Measurements from ENCODE around the gene PTPRU.

Gene PTPRU

DNA sequence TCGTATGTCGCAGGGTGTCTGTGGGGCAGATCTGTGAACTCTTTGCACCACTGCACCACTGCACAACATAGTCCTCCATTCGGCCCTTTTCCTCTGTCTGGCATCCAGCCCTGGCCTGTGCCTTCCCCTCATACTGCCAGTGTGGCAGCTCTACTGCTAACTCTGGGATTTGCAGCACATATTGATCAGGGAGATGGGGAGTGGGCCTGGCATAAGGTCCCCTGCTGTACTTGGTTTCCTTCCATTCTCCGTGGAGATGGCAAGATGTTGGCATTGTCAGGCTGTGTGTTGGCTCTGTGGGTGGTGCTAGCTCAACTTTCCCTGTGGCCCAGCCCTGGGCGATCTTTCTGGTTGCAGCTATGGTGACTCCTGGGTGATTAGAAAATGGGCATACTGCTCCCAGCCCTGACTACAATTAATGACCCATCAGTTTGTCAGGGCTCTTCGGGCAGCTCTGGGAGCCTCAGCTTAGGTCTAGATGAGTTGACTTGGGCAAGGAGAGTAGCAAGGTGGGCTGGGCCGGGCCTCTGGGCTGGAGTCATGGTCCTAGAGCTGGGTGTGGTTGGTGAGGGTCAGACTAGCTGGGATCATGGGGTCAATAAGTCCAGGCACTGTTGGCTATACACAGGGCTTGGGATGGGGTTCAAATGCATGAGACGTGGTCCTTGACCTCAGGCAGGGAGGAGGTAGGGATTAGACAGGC lies 11.4 kb downstream of the PTPRU start:
- DNase-seq: no peak

DNA sequence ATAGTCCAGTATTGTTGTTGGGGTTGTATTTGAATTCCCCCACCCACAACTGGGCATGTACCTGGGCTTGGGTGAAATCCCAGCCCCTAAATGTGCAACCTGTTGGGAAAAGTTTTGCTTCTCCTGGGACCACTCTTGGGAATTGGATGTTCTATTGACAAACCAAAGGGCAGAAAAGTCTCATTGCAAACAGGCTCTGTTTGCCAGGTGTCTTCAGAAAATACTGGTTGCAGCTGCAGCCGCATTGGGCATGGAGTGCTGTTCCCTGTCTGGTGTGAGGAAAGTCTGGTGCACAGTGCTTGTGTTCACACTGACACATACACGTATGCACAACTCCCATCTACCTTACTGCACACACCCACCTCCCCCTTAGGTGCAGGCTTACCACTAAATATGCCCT lies 12.1 kb downstream of the PTPRU start:
- DNase-seq: no peak

DNA sequence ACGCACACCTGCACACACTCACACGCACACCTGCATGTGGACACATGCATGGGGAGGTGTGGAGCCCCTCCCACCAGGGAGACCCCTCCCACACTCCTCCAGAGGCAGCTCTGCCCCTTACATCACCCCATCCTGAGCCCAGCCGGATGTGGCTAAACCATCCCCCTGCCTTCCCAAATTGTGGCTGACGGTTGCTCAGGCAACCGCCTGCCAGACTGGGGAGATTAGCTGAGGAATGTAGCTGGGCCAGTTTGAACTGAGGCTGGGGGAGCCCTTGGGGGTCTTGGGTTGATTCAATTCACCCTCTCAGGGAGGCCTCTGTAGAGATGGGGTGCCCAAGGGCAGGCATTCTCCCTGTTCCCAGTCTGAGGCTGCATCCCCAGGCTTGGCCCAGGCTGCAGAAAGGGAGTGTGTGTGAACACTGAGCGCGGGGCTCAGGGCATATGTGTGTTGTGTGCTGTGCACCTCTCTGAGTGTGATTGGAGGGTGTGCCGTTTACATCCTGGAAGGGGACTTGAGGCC lies 12.9 kb downstream of the PTPRU start:
- no peak for DNase-seq

DNA sequence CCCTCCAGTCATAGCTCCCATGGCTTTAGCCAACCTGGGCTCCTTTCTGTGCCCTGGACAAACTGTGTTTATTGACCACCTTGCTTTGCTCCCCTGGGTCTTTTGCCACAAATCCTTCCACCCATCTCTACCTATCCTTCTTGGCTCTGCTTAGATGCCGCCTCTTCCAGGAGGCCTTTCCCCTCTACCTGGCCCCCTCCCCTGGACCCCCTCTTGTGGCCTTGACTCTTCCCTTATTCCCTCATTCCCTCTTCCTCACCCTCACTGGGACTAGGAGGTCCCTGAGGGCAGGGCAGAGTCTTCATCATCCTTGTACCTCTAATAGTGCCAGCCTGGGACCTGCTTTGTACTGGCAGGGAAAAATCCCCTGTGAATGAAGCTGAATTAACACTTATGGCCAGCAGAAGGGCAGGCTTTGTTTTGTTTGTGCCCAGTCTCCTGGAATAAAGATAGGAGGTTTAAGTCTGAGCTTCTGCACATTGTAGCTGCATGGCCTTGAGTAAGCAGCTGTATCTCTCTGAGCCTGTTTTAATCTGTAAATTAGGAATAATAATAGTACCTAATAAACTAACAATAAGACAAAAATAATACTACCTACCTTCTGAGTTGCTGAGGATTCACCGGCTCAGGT lies 13.7 kb downstream of the PTPRU start:
- no peak for DNase-seq

DNA sequence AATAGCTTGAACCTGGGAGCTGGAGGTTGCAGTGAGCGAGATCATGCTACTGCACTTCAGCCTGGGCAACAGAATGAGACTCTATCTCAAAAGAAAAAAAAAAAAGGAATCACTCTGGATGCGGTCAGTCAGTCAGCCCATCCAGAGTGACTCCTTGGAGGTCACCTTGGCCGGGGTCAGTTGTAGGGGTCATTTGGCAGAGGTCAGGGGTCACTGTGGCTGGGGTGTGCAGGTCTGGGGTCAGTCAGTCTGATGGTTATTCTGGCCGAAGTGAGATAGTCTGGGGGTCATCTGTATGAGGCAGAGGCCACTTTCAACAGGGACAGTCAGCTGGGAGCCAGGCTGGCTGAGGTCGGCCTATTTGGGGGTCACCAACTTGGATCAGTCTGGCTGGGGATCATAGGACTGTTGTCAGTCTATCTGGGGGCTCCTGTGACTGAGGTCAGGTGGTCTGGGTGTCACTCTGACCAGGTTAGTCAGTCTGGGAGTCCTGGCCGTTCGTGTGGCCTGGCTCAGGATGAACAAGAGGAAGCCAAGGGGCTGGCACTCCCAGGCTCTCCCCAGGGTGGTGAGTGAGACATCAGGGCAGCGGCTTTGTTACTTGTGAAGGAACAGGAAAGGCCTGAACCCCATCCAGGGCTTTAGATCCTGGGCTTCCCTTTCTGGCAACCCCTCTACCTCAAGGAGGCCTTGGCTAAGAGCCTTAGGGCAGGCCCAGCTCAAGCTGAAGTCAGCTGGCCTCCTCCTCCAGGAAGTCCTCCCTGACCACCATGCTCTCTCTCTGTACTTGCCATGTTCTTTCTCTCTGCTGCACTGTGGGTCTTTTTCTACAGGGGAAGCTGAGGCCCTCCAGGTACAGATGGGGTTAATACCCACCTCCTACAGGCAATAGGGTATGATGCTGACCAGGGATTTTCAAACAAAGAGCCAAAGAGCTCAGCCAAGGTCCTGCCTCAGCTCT lies 15.1 kb downstream of the PTPRU start:
- DNase-seq: no peak

DNA sequence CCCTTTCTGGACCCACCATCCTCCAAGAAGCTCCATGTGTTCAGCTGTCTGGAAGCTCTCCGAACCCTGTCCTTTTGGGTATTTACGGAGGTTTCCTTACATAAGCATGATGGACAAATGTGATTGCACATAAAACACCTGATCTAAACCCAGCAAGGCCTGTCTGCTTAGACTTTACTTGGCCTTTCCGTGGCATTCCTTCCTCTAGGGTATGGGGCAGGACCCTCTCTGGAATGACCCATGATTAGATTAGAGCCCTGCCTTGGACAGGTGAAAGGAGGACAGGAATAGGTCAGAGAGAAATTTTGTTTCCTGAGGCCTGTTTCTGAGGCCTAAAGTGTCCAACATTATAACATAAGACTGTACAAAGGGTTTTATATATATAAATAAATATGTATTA lies 16.9 kb downstream of the PTPRU start:
- DNase-seq: no peak

DNA sequence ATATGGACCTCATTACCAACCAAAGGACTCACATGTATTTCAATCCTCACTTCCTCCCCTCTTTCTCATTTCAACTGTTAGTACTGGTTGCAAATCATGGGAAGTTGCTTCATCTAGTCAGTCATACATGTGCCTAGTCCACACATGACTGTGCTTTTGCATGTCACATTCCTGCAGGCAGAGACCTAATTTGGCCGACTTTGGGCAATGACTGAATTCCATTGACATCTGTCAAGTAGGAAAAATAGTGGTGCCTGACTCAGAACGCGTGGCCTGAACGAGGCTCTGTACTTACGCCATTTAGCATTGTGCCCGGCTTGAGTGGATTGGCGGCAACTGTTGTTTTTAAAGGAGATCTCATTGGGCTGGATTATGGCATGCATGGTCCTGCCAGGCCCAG lies 18.0 kb downstream of the PTPRU start:
- DNase-seq: no peak

DNA sequence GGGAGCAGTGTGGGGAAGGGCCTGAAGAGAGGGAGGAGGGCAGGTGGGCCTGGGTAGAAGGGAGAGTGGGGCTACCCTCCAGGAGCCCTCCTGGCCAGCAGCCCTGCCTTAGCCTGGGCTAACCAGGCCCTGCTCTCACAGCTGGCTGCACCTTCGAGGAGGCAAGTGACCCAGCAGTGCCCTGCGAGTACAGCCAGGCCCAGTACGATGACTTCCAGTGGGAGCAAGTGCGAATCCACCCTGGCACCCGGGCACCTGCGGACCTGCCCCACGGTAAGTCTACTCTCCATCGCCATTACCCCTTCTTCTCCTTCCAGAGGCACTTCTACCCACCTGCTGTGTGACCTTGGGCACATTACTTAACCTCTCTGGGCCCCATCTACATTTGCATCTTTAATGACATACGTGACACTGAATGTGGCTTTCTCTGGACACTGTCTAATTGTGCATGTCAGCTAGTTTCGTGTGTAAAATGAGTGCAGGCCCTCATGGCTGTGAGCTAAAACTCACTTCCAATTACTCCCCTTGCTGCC lies 18.9 kb downstream of the PTPRU start:
- no peak for DNase-seq

DNA sequence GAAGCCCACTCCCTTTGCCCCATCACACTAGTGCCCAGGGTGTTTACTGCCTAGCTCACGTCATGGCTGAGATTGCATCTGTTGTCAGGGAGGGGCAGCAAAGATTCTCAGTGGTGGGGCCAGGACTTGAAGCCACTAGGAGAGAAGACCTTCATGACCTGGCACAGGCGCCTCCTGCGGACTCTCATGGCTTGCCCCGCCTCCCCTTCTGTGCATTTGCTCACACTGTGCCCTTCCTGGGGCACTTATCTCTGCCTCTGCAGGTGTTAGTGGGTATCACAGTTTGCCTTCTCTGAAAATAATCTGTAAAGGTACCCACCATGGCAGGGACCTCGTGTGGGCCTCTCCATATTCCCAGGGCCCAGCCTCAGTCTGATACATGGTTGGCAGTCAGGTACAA lies 20.1 kb downstream of the PTPRU start:
- DNase-seq: no peak

DNA sequence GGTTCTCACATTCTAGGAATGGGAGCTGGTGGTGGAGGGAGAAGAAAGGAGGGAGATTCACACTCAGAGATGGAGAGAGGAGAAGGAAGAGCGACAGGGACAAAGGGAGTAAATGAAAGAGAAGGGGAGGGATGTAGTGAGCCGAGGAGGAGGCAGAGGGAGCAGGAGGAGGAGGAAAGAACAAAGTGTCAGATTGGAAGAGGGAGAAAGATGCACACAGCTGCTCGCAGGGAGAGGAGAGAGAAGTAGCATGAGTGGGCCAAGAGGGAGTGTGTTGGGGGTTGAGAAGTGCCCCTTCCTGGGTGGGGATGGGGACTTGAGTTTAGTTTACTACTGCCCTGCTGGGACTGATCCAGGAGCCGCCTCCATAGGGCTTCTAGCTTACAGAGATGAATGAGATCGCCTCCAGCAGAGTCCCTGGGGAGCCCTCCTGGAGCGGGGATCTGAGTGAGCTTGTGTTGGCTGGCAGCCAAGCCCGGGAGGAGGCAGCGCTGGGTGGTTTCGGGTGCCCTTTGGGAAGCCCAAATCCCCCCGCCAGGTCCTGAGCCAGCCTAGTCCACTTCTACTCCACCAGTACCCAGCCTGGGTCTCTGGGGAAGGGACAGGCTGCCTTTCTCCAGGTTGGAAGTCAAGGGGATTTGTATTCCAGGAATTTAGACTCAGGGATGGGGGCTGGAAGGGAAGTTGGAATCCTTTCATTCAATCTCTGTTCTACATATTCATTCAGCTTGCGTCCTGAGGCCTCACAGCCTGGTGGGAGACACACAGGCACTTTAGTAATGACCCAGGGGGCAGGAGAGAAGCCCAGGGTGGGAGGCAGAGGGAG lies 20.9 kb downstream of the PTPRU start:
- no peak for DNase-seq

DNA sequence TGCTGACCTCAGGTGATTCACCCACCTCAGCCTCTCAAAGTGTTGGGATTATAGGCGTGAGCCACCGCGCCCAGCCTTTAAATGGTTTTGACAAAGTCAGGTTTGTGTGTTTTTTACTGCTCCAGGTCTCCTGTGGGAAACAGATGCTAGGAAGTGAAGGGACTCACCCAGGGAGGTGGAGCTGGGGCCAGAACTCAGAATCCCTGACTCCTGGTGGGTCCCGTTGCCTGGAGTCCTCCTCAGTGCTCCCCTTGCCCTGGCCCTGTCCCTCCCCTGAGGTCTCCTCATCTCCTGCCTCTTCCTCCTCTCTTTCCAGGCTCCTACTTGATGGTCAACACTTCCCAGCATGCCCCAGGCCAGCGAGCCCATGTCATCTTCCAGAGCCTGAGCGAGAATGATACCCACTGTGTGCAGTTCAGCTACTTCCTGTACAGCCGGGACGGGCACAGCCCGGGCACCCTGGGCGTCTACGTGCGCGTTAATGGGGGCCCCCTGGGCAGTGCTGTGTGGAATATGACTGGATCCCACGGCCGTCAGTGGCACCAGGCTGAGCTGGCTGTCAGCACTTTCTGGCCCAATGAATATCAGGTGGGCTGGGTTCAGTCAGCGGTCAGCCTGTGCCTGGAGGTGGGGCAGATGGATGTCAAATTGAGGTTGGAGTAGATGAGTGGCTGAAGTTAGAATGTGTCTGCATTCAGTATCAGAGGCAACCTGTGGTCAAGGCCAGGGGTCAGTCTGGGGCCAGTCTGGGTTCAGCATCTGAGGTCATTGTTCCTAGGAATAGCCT lies 22.1 kb downstream of the PTPRU start:
- DNase-seq: no peak

DNA sequence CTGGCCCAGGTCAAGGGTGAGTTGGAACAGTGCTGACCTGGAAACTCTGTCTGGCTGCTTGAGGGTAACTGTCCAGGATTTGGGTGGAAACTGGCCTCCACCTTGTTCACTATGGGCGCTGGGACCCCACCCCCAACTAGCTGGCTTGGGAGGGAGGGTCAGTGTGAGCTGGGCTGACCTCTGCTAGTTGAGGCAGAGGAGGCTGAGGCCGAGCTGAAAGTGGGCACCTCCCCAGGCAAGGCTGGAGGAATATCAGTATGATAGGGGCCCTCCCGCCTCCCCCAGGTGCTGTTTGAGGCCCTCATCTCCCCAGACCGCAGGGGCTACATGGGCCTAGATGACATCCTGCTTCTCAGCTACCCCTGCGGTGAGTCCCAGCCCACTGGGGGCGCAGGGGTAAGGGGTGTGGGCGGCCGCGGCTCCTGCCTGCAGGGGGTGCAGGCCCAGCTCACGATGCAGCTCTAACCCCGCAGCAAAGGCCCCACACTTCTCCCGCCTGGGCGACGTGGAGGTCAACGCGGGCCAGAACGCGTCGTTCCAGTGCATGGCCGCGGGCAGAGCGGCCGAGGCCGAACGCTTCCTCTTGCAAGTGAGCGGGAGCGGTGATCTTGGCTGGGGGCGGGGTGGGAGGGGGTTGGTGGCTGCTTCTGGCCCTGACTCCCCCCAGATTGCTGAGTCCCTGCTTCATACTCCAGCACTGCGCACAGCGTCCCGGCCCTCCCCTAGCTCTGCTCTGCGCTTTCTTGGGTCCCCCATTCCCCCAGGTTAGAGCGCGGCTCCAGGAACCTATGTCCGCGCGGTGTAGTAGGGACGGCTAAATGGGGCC lies 22.9 kb downstream of the PTPRU start:
- no peak for DNase-seq

DNA sequence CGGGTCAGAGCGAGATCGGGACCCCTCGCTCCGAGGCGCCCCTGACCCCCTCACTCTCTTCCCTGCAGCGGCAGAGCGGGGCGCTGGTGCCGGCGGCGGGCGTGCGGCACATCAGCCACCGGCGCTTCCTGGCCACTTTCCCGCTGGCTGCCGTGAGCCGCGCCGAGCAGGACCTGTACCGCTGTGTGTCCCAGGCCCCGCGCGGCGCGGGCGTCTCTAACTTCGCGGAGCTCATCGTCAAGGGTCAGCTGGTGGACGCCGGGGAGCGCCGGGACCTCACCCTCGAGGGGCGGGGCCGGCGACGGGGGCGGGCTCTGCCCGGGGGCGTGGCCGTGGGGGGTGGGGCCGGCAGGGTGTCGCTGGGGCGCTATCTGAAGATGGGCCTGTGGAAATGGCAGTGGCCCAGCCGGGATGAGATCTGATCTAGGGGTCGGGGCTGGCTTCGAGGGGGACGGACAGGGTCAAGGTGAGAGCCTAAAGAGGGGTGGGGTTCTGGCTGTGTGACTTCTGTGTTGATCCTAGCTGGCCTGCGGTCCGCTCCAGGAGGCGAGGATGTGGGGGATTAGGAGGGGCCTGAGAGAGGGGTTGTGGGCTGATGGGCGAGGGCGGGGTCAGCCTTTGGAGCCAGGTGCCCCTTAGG lies 23.6 kb downstream of the PTPRU start:
- no peak for DNase-seq

DNA sequence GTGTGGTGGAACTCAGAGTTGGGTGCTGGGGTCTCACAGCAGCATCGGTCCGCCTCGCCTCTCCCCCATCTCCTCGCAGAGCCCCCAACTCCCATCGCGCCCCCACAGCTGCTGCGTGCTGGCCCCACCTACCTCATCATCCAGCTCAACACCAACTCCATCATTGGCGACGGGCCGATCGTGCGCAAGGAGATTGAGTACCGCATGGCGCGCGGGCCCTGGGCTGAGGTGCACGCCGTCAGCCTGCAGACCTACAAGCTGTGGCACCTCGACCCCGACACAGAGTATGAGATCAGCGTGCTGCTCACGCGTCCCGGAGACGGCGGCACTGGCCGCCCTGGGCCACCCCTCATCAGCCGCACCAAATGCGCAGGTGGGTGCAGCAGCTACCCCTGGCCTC lies 24.2 kb downstream of the PTPRU start:
- DNase-seq: no peak

DNA sequence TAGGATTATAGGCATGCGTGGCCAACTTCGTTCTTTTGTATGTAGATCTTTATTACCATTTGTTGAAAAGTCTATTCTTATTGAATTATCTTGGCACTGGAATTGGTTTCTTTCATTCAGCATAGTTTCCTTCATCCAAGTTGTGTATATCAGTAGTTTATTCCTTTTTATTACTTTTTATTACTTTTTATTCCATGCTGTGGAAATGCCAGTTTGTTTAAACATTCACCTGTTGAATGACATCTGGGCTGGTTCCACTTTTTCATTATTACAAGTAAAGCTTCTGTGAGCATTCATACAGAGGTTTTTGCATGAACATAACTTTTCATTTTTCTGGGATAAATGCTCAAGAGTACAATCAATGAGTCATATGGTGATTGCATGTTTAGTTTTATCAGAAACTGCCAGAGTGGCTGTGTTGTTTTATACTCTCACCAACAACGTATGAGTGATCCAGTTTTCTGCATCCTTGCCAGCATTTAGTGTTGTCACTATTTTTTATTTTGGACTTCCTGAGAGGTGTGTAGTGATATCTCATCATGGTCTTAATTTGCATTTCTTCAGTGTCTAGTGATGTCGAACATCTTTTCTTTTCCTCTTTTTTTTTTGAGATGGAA lies 28.6 kb downstream of the PTPRU start:
- no peak for DNase-seq

DNA sequence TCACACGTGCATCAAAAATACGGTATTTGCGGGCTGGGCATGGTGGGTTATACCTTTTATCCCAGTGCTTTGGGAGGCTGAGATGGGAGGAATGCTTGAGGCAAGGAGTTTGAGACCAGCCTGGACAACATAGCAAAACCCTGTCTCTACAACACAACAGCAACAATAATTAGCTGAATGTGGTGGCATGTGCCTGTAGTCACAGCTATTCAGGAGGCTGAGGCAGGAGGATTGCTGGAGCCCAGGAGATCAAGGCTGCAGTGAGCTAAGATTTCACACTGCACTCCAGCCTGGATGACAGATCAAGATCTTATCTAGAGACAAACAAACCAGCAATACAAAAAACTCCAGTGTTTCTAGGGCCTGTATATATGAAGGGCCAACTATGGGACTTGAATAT lies 30.6 kb downstream of the PTPRU start:
- no peak for DNase-seq

DNA sequence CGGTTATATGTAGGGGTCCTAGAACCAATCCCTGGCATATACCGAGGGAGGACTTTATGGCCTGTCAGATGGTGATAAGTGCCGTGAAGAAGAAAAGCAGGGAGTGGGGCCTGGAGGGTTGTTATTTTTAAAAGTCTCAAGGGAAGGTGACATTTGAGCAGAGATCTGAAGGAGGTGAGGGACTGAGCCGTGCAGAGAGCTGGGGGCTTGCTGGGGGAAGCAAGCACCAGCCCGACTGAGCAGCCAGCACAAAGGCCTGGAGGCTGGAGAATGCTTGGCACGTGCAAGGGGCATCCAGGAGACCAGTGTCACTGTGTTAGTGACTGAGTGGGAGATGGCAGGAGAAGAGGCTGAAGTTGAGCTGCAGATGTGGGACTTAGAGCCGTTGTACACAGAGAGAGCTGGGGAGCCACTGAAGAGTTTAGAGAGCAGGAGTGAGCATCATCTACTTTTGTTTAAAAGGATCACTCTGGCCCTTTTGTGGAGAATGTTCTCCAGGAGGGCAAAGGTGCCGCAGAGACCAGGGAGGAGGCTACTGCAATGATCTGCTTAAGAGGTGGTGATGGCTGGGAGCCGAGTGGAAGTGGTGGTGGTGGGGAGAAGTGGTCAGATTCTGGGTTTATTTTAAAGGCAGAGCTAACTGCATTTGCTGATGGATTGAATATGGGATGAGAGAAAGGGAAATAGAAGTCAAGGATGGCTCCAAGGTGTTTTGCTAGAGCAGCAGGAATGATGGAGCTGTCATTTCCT lies 31.2 kb downstream of the PTPRU start:
- no peak for DNase-seq

DNA sequence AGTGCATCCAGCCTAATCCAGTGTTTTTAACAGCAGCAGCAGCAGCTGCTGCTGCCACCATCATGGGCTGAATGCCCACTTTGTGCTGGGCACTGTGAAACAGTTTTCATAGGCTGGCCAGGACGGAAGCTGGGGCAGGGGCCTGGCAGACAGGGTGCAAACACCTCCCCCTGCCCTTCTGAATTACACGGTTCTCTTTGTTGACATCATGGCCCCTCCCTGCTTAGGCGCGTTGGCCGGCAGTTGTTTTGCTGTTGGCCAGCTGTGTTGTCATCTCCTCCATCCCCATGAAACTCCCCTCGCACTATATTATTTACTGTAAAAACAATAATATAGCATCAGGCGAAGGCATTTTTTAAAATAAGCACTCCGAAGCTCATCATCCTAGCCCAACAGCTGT lies 33.1 kb downstream of the PTPRU start:
- DNase-seq: no peak

All from GF-D8 (cell line).